ENCODE data around the gene ZNF17. TPM values are rescaled to one million over a fixed set of nuclear protein-coding genes. Genes with fewer than 3 reads are reported as not detected.

Gene ZNF17
- total RNA-seq, 2 donors from 2014 or later = 8.0 to 9.1 TPM

DNA sequence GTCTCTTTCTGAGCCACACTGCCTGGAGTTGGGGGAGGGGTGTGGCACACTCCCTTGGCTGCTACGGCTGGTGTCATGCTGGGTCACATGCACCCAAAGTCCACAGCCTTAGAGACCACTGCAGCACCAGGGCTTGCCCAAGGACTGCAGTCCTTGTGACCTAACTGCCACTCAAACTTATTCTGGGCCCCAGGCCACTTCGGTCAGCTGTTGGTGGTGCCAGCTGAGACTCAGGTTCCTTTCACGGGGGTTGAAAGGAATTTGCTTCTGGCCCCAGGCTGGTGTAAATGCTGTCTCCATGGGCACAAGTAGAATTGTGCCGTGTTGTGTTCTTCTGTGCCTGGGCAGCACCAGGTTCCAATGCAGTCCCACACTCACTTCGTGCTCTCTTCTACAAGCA lies 55.5 kb downstream of the ZNF17 start:
- DNase-seq (ENCODE audit: low spot score in 2 of 2) = no peak
- Mint-ChIP-seq H3K9me3 (peaks cover 50 to 58% of the 10 kb centered on the region in 2 donors), H3K27ac (no peak overlapping the region), H3K36me3 (peaks cover 46 to 61% of the 10 kb centered on the region in 2 donors)
- ATAC-seq = no peak

Other genes with a start within 250 kb of the ZNF17 start
- not detected for gene DUXA, start 243.7 kb upstream of the ZNF17 start, total RNA-seq
- 10 to 100 TPM; 23.0 to 27.6 TPM for gene ZNF264, start 219.7 kb upstream of the ZNF17 start, total RNA-seq
- 1 to 10 TPM; 1.2 to 1.4 TPM for gene AURKC, start 180.1 kb upstream of the ZNF17 start, total RNA-seq
- gene ZNF805, start 170.5 kb upstream of the ZNF17 start, total RNA-seq = 10 to 100 TPM in 1 of 2 donors, 1 to 10 TPM in 1; 8.9 to 21.5 TPM
- gene ZNF460, start 130.7 kb upstream of the ZNF17 start, total RNA-seq = 10 to 100 TPM; 66.0 to 80.4 TPM
- 1 to 10 TPM; 3.4 to 7.0 TPM for gene ZNF543, start 90.7 kb upstream of the ZNF17 start, total RNA-seq
- gene ZNF304, start 59.9 kb upstream of the ZNF17 start, total RNA-seq = 1 to 10 TPM; 3.5 to 6.5 TPM
- gene TRAPPC2B, start 47.6 kb upstream of the ZNF17 start, total RNA-seq = 1 to 10 TPM; 3.8 to 5.9 TPM
- gene ZNF547, start 47.6 kb upstream of the ZNF17 start, total RNA-seq = 1 to 10 TPM in 1 of 2 donors, under 1 TPM in 1; 0.61 to 2.7 TPM
- 10 to 100 TPM; 22.8 to 31.5 TPM for gene ZNF548, start 21.3 kb upstream of the ZNF17 start, total RNA-seq
- 10 to 100 TPM; 11.8 to 15.9 TPM for gene ZNF749, start 24.2 kb downstream of the ZNF17 start, total RNA-seq
- gene VN1R1, start 46.0 kb downstream of the ZNF17 start, total RNA-seq = under 1 TPM; 0.14 to 0.36 TPM
- 1 to 10 TPM; 4.1 to 7.8 TPM for gene ZNF772, start 66.4 kb downstream of the ZNF17 start, total RNA-seq
- 1 to 10 TPM; 3.7 to 6.8 TPM for gene ZNF419, start 76.6 kb downstream of the ZNF17 start, total RNA-seq
- 1 to 10 TPM; 4.2 to 7.0 TPM for gene ZNF773, start 88.8 kb downstream of the ZNF17 start, total RNA-seq
- gene ZNF549, start 116.2 kb downstream of the ZNF17 start, total RNA-seq = 1 to 10 TPM; 3.7 to 3.9 TPM
- gene ZNF550, start 148.7 kb downstream of the ZNF17 start, total RNA-seq = 10 to 100 TPM in 1 of 2 donors, 1 to 10 TPM in 1; 6.4 to 14.4 TPM
- gene ZNF416, start 167.8 kb downstream of the ZNF17 start, total RNA-seq = 1 to 10 TPM; 2.0 to 2.5 TPM
- 1 to 10 TPM; 2.4 to 5.6 TPM for gene ZIK1, start 173.0 kb downstream of the ZNF17 start, total RNA-seq
- gene ZNF530, start 188.7 kb downstream of the ZNF17 start, total RNA-seq = 1 to 10 TPM; 3.9 to 5.4 TPM
- gene ZNF134, start 203.1 kb downstream of the ZNF17 start, total RNA-seq = 1 to 10 TPM; 4.2 to 6.7 TPM
- 10 to 100 TPM in 1 of 2 donors, 1 to 10 TPM in 1; 9.8 to 12.0 TPM for gene ZNF211, start 222.0 kb downstream of the ZNF17 start, total RNA-seq

Measured in activated naive CD4-positive, alpha-beta T cell treated with anti-CD3 and anti-CD28 coated beads, Interleukin-2, amount 50 U/mL, for 72 hours (primary cell).